Activated T-helper 2 cell treated with anti-CD3 and anti-CD28 coated beads, Interferon-gamma antibody, Interleukin-2, Interleukin-4, amounts not matched to agents 10 μg/mL and 5 μg/mL and 100 μg/mL, durations not matched to agents 14 hours and 24 hours and 36 hours (primary cell): Measurements from ENCODE around the gene ZNF827. TPM values are rescaled to one million over a fixed set of nuclear protein-coding genes. Genes with fewer than 3 reads are reported as not detected.
"Not testable (repeated sequence)": the region's sequence is repeated elsewhere in the genome, so short reads cannot be mapped to it uniquely, and the experiment has no call there.

Experiments used
- DNase-seq: peaks from one replicate; pipeline ENCODE4 v3.0.0; 2021; ENCODE audit warnings: low spot score
- H3K27ac Mint-ChIP-seq: one replicate; pipeline ENCODE4 v1.8.0; 2021; ENCODE audit warnings: mixed read lengths
- H3K27me3 Mint-ChIP-seq: one replicate; pipeline ENCODE4 v1.8.0; 2021; ENCODE audit warnings: low read depth, mixed read lengths
- H3K36me3 Mint-ChIP-seq: one replicate; pipeline ENCODE4 v1.8.0; 2021; ENCODE audit warnings: low read depth, mixed read lengths
- H3K4me1 Mint-ChIP-seq: one replicate; pipeline ENCODE4 v1.8.0; 2021; ENCODE audit warnings: low read depth, mixed read lengths
- H3K4me3 Mint-ChIP-seq: one replicate; pipeline ENCODE4 v1.8.0; 2021; ENCODE audit warnings: low read depth, mild to moderate bottlenecking, moderate library complexity, mixed read lengths
- H3K9me3 Mint-ChIP-seq: one replicate; pipeline ENCODE4 v1.8.0; 2021; ENCODE audit warnings: mixed read lengths
- intact Hi-C: fragments of 100-400 bp; cut with micrococcal nuclease; formaldehyde crosslinking; loops from one replicate; pipeline ENCODE4 v1.15.1; 2023
- total RNA-seq: library from RNA; stranded (reverse); gene quantifications from 2 replicates; pipeline ENCODE4 v1.2.3, GENCODE V29; 2022

ZNF827 gene
- total RNA-seq, 1 donor from 2014 or later, result 41.3 TPM

GRCh38 chr4:145843148-145843547, 95.5 kb downstream of the ZNF827 start:
- no peak overlapping the region for H3K4me3 Mint-ChIP-seq
- intact Hi-C loops, result no loop called here
- peaks cover 36% of the 10 kb centered on the region for H3K4me1 Mint-ChIP-seq
- peaks cover 75% of the 10 kb centered on the region for H3K36me3 Mint-ChIP-seq
- H3K9me3 Mint-ChIP-seq, result no peaks in the 10 kb centered on the region
- no peak overlapping the region for H3K27ac Mint-ChIP-seq
- no peak for DNase-seq
- no peaks in the 10 kb centered on the region for H3K27me3 Mint-ChIP-seq

- no peaks in the 10 kb centered on the region for H3K9me3 Mint-ChIP-seq
- no peak for DNase-seq
- intact Hi-C loops, result no loop called here
- peaks cover 71% of the 10 kb centered on the region for H3K36me3 Mint-ChIP-seq
- peaks cover 36% of the 10 kb centered on the region for H3K4me1 Mint-ChIP-seq
- H3K27ac Mint-ChIP-seq, result no peak overlapping the region
- H3K27me3 Mint-ChIP-seq, result no peaks in the 10 kb centered on the region
- H3K4me3 Mint-ChIP-seq, result no peak overlapping the region
Measured at GRCh38 chr4:145842224-145842887, 96.3 kb downstream of the ZNF827 start.

GRCh38 chr4:145840801-145841200, 97.8 kb downstream of the ZNF827 start:
- no peak overlapping the region for H3K4me3 Mint-ChIP-seq
- H3K27ac Mint-ChIP-seq, result no peak overlapping the region
- H3K9me3 Mint-ChIP-seq, result no peaks in the 10 kb centered on the region
- peaks cover 31% of the 10 kb centered on the region for H3K4me1 Mint-ChIP-seq
- intact Hi-C loops, result no loop called here
- DNase-seq, result no peak
- no peaks in the 10 kb centered on the region for H3K27me3 Mint-ChIP-seq
- peaks cover 65% of the 10 kb centered on the region for H3K36me3 Mint-ChIP-seq

- H3K4me3 Mint-ChIP-seq, result no peak overlapping the region
- DNase-seq, result no peak
- no peak overlapping the region for H3K27ac Mint-ChIP-seq
- peaks cover 30% of the 10 kb centered on the region for H3K4me1 Mint-ChIP-seq
- H3K9me3 Mint-ChIP-seq, result no peaks in the 10 kb centered on the region
- intact Hi-C loops, result no loop called here
- H3K36me3 Mint-ChIP-seq, result peaks cover 63% of the 10 kb centered on the region
- H3K27me3 Mint-ChIP-seq, result no peaks in the 10 kb centered on the region
Measured at GRCh38 chr4:145840162-145840768, 98.4 kb downstream of the ZNF827 start.

GRCh38 chr4:145839151-145839550, 99.5 kb downstream of the ZNF827 start:
- Mint-ChIP-seq H3K4me1 (peaks cover 26% of the 10 kb centered on the region), H3K27ac (no peak overlapping the region), H3K9me3 (no peaks in the 10 kb centered on the region), H3K27me3 (no peaks in the 10 kb centered on the region), H3K36me3 (peaks cover 53% of the 10 kb centered on the region), H3K4me3 (no peak overlapping the region)
- intact Hi-C loops, result no loop called here
- DNase-seq, result no peak

- peak overlapping the region; percentile 38 for H3K4me3 Mint-ChIP-seq
- intact Hi-C loops, H3K9me3 Mint-ChIP-seq, DNase-seq, H3K27me3 Mint-ChIP-seq: not testable (repeated sequence)
- H3K4me1 Mint-ChIP-seq, result peaks cover 46% of the 10 kb centered on the region
- peaks cover 49% of the 10 kb centered on the region for H3K36me3 Mint-ChIP-seq
- peak overlapping the region; percentile 85 for H3K27ac Mint-ChIP-seq
Measured at GRCh38 chr4:145832384-145832783, 106.2 kb downstream of the ZNF827 start.

GRCh38 chr4:145830699-145831098, 107.9 kb downstream of the ZNF827 start:
- Mint-ChIP-seq H3K36me3 (peaks cover 59% of the 10 kb centered on the region), H3K4me1 (peaks cover 46% of the 10 kb centered on the region), H3K27me3 (no peaks in the 10 kb centered on the region), H3K27ac (peak overlapping the region; percentile 66), H3K4me3 (no peak overlapping the region), H3K9me3 (peaks cover 3% of the 10 kb centered on the region)
- intact Hi-C loops, result no loop called here
- DNase-seq, result no peak

- intact Hi-C loops, result loop anchor here (1.0 to 5.0 kb wide), 6 partner anchors 15 to 348 kb away; partner anchors contain the start of genes MMAA and SMAD1
- Mint-ChIP-seq H3K27ac (peak overlapping the region; percentile 84), H3K36me3 (peaks cover 66% of the 10 kb centered on the region), H3K27me3 (no peaks in the 10 kb centered on the region), H3K9me3 (peaks cover 3% of the 10 kb centered on the region), H3K4me3 (peak overlapping the region; percentile 62), H3K4me1 (peaks cover 46% of the 10 kb centered on the region)
- DNase-seq, result peak; percentile 13
Measured at GRCh38 chr4:145829629-145830395, 108.8 kb downstream of the ZNF827 start.

GRCh38 chr4:145828802-145829485, 109.7 kb downstream of the ZNF827 start:
- intact Hi-C loops, result loop anchor here (1.0 to 5.0 kb wide), 7 partner anchors 14 to 347 kb away; partner anchors contain the start of genes MMAA, SMAD1 and ZNF827
- H3K9me3 Mint-ChIP-seq, result peaks cover 3% of the 10 kb centered on the region
- peak; percentile 28 for DNase-seq
- H3K4me3 Mint-ChIP-seq, result peak overlapping the region; percentile 15
- H3K27me3 Mint-ChIP-seq, result no peaks in the 10 kb centered on the region
- H3K27ac Mint-ChIP-seq, result peak overlapping the region; percentile 84
- H3K4me1 Mint-ChIP-seq, result peaks cover 53% of the 10 kb centered on the region
- peaks cover 75% of the 10 kb centered on the region for H3K36me3 Mint-ChIP-seq

GRCh38 chr4:145827885-145828284, 110.7 kb downstream of the ZNF827 start:
- H3K27me3 Mint-ChIP-seq, result no peaks in the 10 kb centered on the region
- H3K27ac Mint-ChIP-seq, result no peak overlapping the region
- H3K36me3 Mint-ChIP-seq, result peaks cover 76% of the 10 kb centered on the region
- peaks cover 56% of the 10 kb centered on the region for H3K4me1 Mint-ChIP-seq
- no peak for DNase-seq
- H3K9me3 Mint-ChIP-seq, result peaks cover 3% of the 10 kb centered on the region
- intact Hi-C loops, result loop anchor here (1.0 to 5.0 kb wide), 2 partner anchors 110 to 346 kb away; partner anchors contain the start of genes SMAD1 and ZNF827
- no peak overlapping the region for H3K4me3 Mint-ChIP-seq

- H3K4me3 Mint-ChIP-seq, result no peak overlapping the region
- no peaks in the 10 kb centered on the region for H3K27me3 Mint-ChIP-seq
- intact Hi-C loops, result loop anchor here (5.0 kb wide), 1 partner anchor 343 kb away; the partner anchor contains the start of gene SMAD1
- H3K9me3 Mint-ChIP-seq, result no peaks in the 10 kb centered on the region
- DNase-seq, result no peak
- no peak overlapping the region for H3K27ac Mint-ChIP-seq
- peaks cover 74% of the 10 kb centered on the region for H3K36me3 Mint-ChIP-seq
- H3K4me1 Mint-ChIP-seq, result peaks cover 47% of the 10 kb centered on the region
Measured at GRCh38 chr4:145825255-145825654, 113.4 kb downstream of the ZNF827 start.

- intact Hi-C loops, result no loop called here
- Mint-ChIP-seq H3K27ac (peak overlapping the region; percentile 67), H3K4me1 (peaks cover 41% of the 10 kb centered on the region)
Measured at GRCh38 chr4:145824463-145824862, 114.2 kb downstream of the ZNF827 start.

More at GRCh38 chr4:145824463-145824862, 114.2 kb downstream of the ZNF827 start:
- Mint-ChIP-seq H3K27me3 (no peaks in the 10 kb centered on the region), H3K9me3 (no peaks in the 10 kb centered on the region), H3K4me3 (no peak overlapping the region), H3K36me3 (peaks cover 76% of the 10 kb centered on the region)
- no peak for DNase-seq
